ENCODE results near the gene CADM2.

The CADM2 gene

GRCh38 chr3:85004147-85004546, 45.4 kb downstream of the CADM2 start:
- TF ChIP-seq, protein P1, sequence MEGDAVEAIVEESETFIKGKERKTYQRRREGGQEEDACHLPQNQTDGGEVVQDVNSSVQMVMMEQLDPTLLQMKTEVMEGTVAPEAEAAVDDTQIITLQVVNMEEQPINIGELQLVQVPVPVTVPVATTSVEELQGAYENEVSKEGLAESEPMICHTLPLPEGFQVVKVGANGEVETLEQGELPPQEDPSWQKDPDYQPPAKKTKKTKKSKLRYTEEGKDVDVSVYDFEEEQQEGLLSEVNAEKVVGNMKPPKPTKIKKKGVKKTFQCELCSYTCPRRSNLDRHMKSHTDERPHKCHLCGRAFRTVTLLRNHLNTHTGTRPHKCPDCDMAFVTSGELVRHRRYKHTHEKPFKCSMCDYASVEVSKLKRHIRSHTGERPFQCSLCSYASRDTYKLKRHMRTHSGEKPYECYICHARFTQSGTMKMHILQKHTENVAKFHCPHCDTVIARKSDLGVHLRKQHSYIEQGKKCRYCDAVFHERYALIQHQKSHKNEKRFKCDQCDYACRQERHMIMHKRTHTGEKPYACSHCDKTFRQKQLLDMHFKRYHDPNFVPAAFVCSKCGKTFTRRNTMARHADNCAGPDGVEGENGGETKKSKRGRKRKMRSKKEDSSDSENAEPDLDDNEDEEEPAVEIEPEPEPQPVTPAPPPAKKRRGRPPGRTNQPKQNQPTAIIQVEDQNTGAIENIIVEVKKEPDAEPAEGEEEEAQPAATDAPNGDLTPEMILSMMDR (conservative IDR thresholded peaks at IDR 0.05; ENCODE audit: low read depth, low read length): no peak
- Histone ChIP-seq H3K36me3 (ENCODE audit: insufficient read depth) (no peaks in the 10 kb centered on the region), H2AFZ (ENCODE audit: low read depth) (no peak overlapping the region), H4K20me1 (ENCODE audit: insufficient read depth) (no peaks in the 10 kb centered on the region), H3K9ac (no peak overlapping the region), H3K4me1 (ENCODE audit: low read depth, poor library complexity, severe bottlenecking) (no peaks in the 10 kb centered on the region), H3K27me3 (ENCODE audit: insufficient read depth, low read depth) (no peaks in the 10 kb centered on the region), H3K4me3 (IDR thresholded peaks at IDR 0.05; ENCODE audit: insufficient read depth, low read depth, low read length) (no peak overlapping the region), H3K4me2 (no peak overlapping the region), H3K27ac (no peak overlapping the region), H3K79me2 (ENCODE audit: insufficient read depth, low read depth) (no peaks in the 10 kb centered on the region)

DNA sequence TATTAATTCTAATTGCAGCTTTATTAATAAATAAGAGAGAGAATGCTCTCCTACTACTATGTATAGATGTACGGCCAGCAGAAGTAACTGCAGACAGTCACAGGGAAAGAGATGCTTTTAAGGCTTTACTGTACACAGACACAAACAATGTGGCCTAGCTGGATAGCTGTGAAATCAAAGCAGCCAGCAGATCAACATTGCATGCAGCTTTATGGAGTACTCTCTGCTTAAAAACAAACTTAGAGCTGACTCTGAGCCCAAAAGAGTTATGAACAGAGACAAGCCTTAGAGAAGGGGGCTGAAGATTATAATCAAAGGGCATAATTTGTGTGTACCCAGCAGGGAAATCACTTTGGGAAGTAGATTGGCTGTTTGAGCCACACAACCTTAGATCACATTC, 47.2 kb downstream of the CADM2 start:
- Histone ChIP-seq H4K20me1 (ENCODE audit: insufficient read depth) (no peaks in the 10 kb centered on the region), H3K4me2 (no peak overlapping the region), H3K79me2 (ENCODE audit: insufficient read depth, low read depth) (no peaks in the 10 kb centered on the region), H3K27me3 (ENCODE audit: insufficient read depth, low read depth) (no peaks in the 10 kb centered on the region), H3K9ac (no peak overlapping the region), H3K27ac (no peak overlapping the region), H2AFZ (ENCODE audit: low read depth) (no peak overlapping the region), H3K4me1 (ENCODE audit: low read depth, poor library complexity, severe bottlenecking) (no peaks in the 10 kb centered on the region), H3K4me3 (IDR thresholded peaks at IDR 0.05; ENCODE audit: insufficient read depth, low read depth, low read length) (no peak overlapping the region), H3K36me3 (ENCODE audit: insufficient read depth) (no peaks in the 10 kb centered on the region)
- TF ChIP-seq, protein P1 (conservative IDR thresholded peaks at IDR 0.05; ENCODE audit: low read depth, low read length): no peak

- Histone ChIP-seq H4K20me1 (ENCODE audit: insufficient read depth) (no peaks in the 10 kb centered on the region), H2AFZ (ENCODE audit: low read depth) (no peak overlapping the region), H3K27ac (no peak overlapping the region), H3K27me3 (ENCODE audit: insufficient read depth, low read depth) (no peaks in the 10 kb centered on the region), H3K79me2 (ENCODE audit: insufficient read depth, low read depth) (no peaks in the 10 kb centered on the region), H3K4me1 (ENCODE audit: low read depth, poor library complexity, severe bottlenecking) (no peaks in the 10 kb centered on the region), H3K4me3 (IDR thresholded peaks at IDR 0.05; ENCODE audit: insufficient read depth, low read depth, low read length) (no peak overlapping the region), H3K9ac (no peak overlapping the region), H3K4me2 (no peak overlapping the region), H3K36me3 (ENCODE audit: insufficient read depth) (no peaks in the 10 kb centered on the region)
- TF ChIP-seq, protein P1 (conservative IDR thresholded peaks at IDR 0.05; ENCODE audit: low read depth, low read length): no peak
These were observed 48.7 kb downstream of the CADM2 start for GRCh38 chr3:85007195-85008094.

- Histone ChIP-seq H3K4me3 (IDR thresholded peaks at IDR 0.05; ENCODE audit: insufficient read depth, low read depth, low read length) (no peak overlapping the region), H4K20me1 (ENCODE audit: insufficient read depth) (no peaks in the 10 kb centered on the region), H3K79me2 (ENCODE audit: insufficient read depth, low read depth) (no peaks in the 10 kb centered on the region), H3K9ac (no peak overlapping the region), H3K4me2 (no peak overlapping the region), H3K4me1 (ENCODE audit: low read depth, poor library complexity, severe bottlenecking) (no peaks in the 10 kb centered on the region), H2AFZ (ENCODE audit: low read depth) (no peak overlapping the region), H3K27ac (no peak overlapping the region), H3K27me3 (ENCODE audit: insufficient read depth, low read depth) (no peaks in the 10 kb centered on the region), H3K36me3 (ENCODE audit: insufficient read depth) (no peaks in the 10 kb centered on the region)
- TF ChIP-seq, protein P1 (conservative IDR thresholded peaks at IDR 0.05; ENCODE audit: low read depth, low read length): no peak
These were observed 62.0 kb downstream of the CADM2 start for GRCh38 chr3:85020828-85021227.

Data from KMS-11 (cell line).